Osteoblast (primary cell): ENCODE measurements around the gene CRB2. TPM values are rescaled to one million over a fixed set of nuclear protein-coding genes. Genes with fewer than 3 reads are reported as not detected.

Experiments used
- DNase-seq: peaks from one replicate; pipeline ENCODE4 v3.0.0; 2011; ENCODE audit warnings: low spot score, mixed read lengths; ENCODE audit not compliant: insufficient read length; ENCODE audit errors: missing footprints
- H2AFZ ChIP-seq: 2 replicates; pipeline ENCODE4 v1.6.0; 2011; ENCODE audit warnings: mild to moderate bottlenecking, low read length
- H3K27ac ChIP-seq: 2 replicates; pipeline ENCODE4 v1.5.1; 2011; ENCODE audit warnings: mild to moderate bottlenecking, low read depth, low read length, moderate library complexity
- H3K27me3 ChIP-seq: 2 replicates; pipeline ENCODE4 v1.6.0; 2012; ENCODE audit warnings: mild to moderate bottlenecking, control low read depth, inconsistent platforms, low read length, moderate library complexity; ENCODE audit not compliant: insufficient read depth
- H3K36me3 ChIP-seq: 2 replicates; pipeline ENCODE4 v1.5.1; 2011; ENCODE audit warnings: mild to moderate bottlenecking, low read length, control low read depth, moderate library complexity; ENCODE audit not compliant: insufficient read depth
- H3K4me1 ChIP-seq: 2 replicates; pipeline ENCODE4 v1.5.1; 2011; ENCODE audit warnings: mild to moderate bottlenecking, low read length, control low read depth, moderate library complexity; ENCODE audit not compliant: insufficient read depth
- H3K4me2 ChIP-seq: 2 replicates; pipeline ENCODE4 v1.6.0; 2011; ENCODE audit warnings: mild to moderate bottlenecking, low read length; ENCODE audit not compliant: insufficient read depth
- H3K4me3 ChIP-seq: fragments of 200-600 bp; sonication (generic); 3 replicates; pipeline ENCODE4 v1.5.1; 2012; ENCODE audit warnings: mild to moderate bottlenecking, low read length, inconsistent platforms; ENCODE audit not compliant: insufficient read depth
- H3K79me2 ChIP-seq: 2 replicates; pipeline ENCODE4 v1.6.0; 2012; ENCODE audit warnings: mild to moderate bottlenecking, low read length, control low read depth, inconsistent platforms; ENCODE audit not compliant: insufficient read depth
- H3K9me3 ChIP-seq: 2 replicates; pipeline ENCODE4 v1.5.1; 2011; ENCODE audit warnings: low read depth, low read length, control low read depth
- H4K20me1 ChIP-seq: 2 replicates; pipeline ENCODE4 v1.6.0; 2012; ENCODE audit warnings: mild to moderate bottlenecking, low read length, control low read depth; ENCODE audit not compliant: insufficient read depth
- CTCF ChIP-seq: IDR thresholded peaks from 2 replicates; pipeline ENCODE4 v1.5.1; 2011; ENCODE audit warnings: mild to moderate bottlenecking, low read depth, low read length, moderate library complexity; ENCODE audit errors: extremely low read depth
- total RNA-seq: library from RNA; depleted of rRNA; stranded (reverse); fragments of >200 nt; gene quantifications from 2 replicates; pipeline ENCODE4 v1.2.3, GENCODE V29; 2012

CRB2 gene
- not detected in 2 replicates for total RNA-seq

DNA sequence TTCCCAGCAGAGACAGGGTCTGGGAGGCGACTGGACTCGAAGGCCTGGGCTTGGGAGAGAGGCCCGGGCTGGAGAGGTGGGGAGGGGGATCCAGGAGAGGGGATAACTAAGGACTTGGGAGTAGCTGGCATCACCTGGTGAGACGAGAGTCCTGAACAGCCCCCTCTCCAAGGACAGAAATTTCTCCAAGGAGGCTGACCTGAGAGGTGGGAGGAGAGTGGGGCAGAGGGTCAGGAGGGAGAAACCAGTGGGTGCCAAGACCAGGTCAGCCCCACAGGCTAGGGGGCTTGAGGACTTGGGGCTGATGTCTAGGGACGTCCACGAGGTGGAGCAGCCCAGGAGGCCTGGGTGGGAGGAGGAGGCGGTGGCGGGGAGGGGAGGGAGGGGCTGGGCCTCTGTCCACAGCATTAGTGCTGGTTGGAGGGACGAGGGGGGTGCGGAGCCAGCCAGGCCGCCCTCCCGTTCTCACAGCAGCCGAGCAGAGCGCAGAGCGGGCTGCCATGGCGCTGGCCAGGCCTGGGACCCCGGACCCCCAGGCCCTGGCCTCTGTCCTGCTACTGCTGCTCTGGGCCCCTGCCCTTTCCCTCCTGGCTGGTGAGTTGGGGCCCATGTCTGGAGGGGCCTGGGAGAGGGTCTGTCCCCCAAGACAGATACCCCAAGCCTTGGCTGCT, at the start of gene CRB2:
Gene CRB2 (plus strand): TSS at position 437 of the 671 bp plus-strand sequence. CDS start 64 bp downstream, at position 501.
- Histone ChIP-seq H3K36me3 (no peaks in the 10 kb centered on the region), H3K79me2 (no peaks in the 10 kb centered on the region), H3K27me3 (peaks cover 12% of the 10 kb centered on the region), H4K20me1 (no peaks in the 10 kb centered on the region), H3K4me1 (no peaks in the 10 kb centered on the region), H3K27ac (no peak within 1 kb of the TSS), H2AFZ (no peak within 1 kb of the TSS), H3K4me3 (no peak within 1 kb of the TSS), H3K9me3 (no peaks in the 10 kb centered on the region), H3K4me2 (no peak within 1 kb of the TSS)
- DNase-seq, result peak; percentile 76
- TF ChIP-seq CTCF, result no peak

DNA sequence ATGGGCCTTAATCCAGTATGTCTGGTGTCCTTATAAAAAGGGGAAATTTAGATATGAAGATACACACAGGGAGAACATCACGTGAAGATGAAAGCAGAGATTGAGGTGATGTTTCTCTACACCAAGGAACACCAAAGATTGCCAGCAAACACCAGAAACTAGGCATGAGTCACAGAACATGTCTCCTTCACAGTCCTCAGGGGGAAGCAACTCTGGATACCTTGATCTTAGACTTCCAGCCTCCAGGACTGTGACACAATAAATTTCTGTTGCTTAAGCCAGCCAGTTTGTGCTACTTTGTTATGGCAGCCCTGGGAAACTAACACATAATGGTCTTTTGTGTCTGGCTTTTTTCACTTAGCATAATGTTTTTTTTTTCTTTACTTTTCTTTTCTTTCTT, 46.4 kb upstream of the CRB2 start:
- H3K27me3 ChIP-seq, result peaks cover 6% of the 10 kb centered on the region
- no peak overlapping the region for H3K4me3 ChIP-seq
- H3K27ac ChIP-seq, result no peak overlapping the region
- H3K36me3 ChIP-seq, result no peaks in the 10 kb centered on the region
- H3K4me2 ChIP-seq, result no peak overlapping the region
- no peak overlapping the region for H2AFZ ChIP-seq
- H3K9me3 ChIP-seq, result no peaks in the 10 kb centered on the region
- H4K20me1 ChIP-seq, result no peaks in the 10 kb centered on the region
- H3K4me1 ChIP-seq, result no peaks in the 10 kb centered on the region
- TF ChIP-seq CTCF, result no peak
- no peaks in the 10 kb centered on the region for H3K79me2 ChIP-seq
- DNase-seq, result no peak

DNA sequence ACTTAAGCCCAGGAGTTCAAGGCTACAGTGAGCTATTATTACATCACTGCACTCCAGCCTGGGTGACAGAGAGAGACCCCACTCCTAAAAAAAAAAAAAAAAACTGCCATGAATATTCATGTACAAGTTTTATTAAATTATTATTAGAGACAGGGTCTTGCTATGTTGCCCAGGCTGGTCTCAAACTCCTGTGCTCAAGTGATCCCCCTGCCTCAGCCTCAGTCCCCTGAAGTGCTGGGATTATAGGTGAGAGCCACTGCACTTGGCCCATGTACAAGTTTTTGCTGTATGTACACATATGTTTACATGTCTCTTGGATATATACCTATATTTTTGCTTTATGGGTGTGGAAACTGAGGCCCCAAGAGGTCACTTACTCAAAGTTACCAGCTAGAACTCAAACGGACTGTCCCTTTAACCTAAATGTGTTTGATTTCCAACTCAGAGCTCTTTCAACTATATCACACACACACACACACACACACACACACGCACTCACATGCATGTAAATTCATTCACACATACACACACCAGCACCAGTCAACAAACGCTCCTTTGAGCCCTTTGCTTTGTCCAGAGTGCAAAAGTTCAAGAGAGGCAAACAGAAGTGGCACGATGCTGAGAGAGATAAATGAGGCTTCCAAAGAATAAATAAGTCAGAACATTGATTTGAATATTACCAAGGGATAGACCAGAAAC, 45.3 kb upstream of the CRB2 start:
- H4K20me1 ChIP-seq, result no peaks in the 10 kb centered on the region
- H3K27ac ChIP-seq, result no peak overlapping the region
- DNase-seq, result no peak
- H3K79me2 ChIP-seq, result no peaks in the 10 kb centered on the region
- H3K36me3 ChIP-seq, result no peaks in the 10 kb centered on the region
- no peak for TF ChIP-seq CTCF
- H3K9me3 ChIP-seq, result no peaks in the 10 kb centered on the region
- H3K4me3 ChIP-seq, result no peak overlapping the region
- no peak overlapping the region for H3K4me2 ChIP-seq
- H3K4me1 ChIP-seq, result no peaks in the 10 kb centered on the region
- H2AFZ ChIP-seq, result no peak overlapping the region
- H3K27me3 ChIP-seq, result peaks cover 6% of the 10 kb centered on the region

DNA sequence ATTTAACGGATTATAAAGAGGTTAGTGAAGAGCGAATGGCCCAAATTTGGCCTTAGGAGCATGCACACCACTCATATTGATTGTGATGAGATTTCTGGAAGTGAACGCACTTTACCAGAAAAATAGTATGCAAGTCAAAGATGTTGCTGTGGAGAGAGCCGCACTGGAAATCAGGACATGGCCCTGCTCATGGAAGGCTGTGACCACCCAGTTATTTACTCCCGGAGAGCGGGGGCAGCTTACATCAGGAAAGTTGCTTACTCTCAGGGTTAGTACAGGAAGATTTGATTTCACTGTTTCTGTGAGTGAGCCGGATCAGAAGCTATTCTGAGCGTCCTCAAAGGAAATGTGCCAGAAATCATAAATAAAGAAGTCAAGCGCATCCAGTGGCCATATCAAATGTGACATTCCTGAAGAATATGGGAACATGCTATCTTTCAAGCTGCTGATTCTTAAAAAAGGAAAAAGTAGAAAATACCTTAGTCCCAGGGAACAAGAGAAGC, 44.7 kb upstream of the CRB2 start:
- no peaks in the 10 kb centered on the region for H4K20me1 ChIP-seq
- no peak for TF ChIP-seq CTCF
- no peak overlapping the region for H3K4me2 ChIP-seq
- no peak overlapping the region for H2AFZ ChIP-seq
- H3K27me3 ChIP-seq, result peaks cover 6% of the 10 kb centered on the region
- H3K9me3 ChIP-seq, result no peaks in the 10 kb centered on the region
- no peak overlapping the region for H3K4me3 ChIP-seq
- H3K79me2 ChIP-seq, result no peaks in the 10 kb centered on the region
- no peak for DNase-seq
- no peak overlapping the region for H3K27ac ChIP-seq
- H3K36me3 ChIP-seq, result no peaks in the 10 kb centered on the region
- H3K4me1 ChIP-seq, result no peaks in the 10 kb centered on the region
